Endothelial cell of umbilical vein (primary cell): ENCODE measurements around the gene DNAH6.

Source experiments
- CTCF ChIP-seq, 2 donors: IDR thresholded peaks; 1 replicate in 1 of 2; 2 replicates in 1 of 2; pipeline ENCODE4 v1.5.1; 2011; ENCODE audit warnings: low read length in 2 of 2, mild to moderate bottlenecking in 2 of 2, moderate library complexity in 2 of 2, control low read depth in 1 of 2, inconsistent platforms in 1 of 2, low read depth in 1 of 2; ENCODE audit not compliant: insufficient read depth in 1 of 2; ENCODE audit errors: extremely low read depth in 1 of 2
- EZH2 ChIP-seq: IDR thresholded peaks from 2 replicates; pipeline ENCODE4 v1.6.1; 2012; ENCODE audit warnings: borderline replicate concordance, low read depth, mild to moderate bottlenecking, moderate library complexity, low read length, inconsistent platforms; ENCODE audit not compliant: severe bottlenecking
- FOS ChIP-seq: IDR thresholded peaks from 2 replicates; pipeline ENCODE4 v1.6.1; 2011; ENCODE audit warnings: mild to moderate bottlenecking, low read length, moderate library complexity, borderline replicate concordance; ENCODE audit not compliant: insufficient read depth
- GATA2 ChIP-seq: IDR thresholded peaks from 2 replicates; pipeline ENCODE4 v1.7.0; 2011; ENCODE audit warnings: low read depth, mild to moderate bottlenecking, moderate library complexity, mixed read lengths, low read length; ENCODE audit not compliant: insufficient read length, insufficient read depth
- JUN ChIP-seq: IDR thresholded peaks from 2 replicates; pipeline ENCODE4 v1.6.1; 2011; ENCODE audit warnings: borderline replicate concordance, low read depth; ENCODE audit not compliant: insufficient read length, insufficient read depth
- MAX ChIP-seq: IDR thresholded peaks from 2 replicates; pipeline ENCODE4 v1.6.1; 2011; ENCODE audit not compliant: insufficient read depth, insufficient read length
- MYC ChIP-seq: IDR thresholded peaks from one replicate; pipeline ENCODE4 v1.6.1; 2011; ENCODE audit warnings: mild to moderate bottlenecking, low read depth, low read length
- POLR2A ChIP-seq: IDR thresholded peaks from 2 replicates; pipeline ENCODE4 v1.6.1; 2012; ENCODE audit warnings: low read depth, mild to moderate bottlenecking, control low read depth, low read length
- POLR2AphosphoS5 ChIP-seq: IDR thresholded peaks from 2 replicates; pipeline ENCODE4 v1.6.1; 2012; ENCODE audit warnings: low read depth, mild to moderate bottlenecking, control low read depth, low read length, moderate library complexity; ENCODE audit not compliant: insufficient read depth

DNA sequence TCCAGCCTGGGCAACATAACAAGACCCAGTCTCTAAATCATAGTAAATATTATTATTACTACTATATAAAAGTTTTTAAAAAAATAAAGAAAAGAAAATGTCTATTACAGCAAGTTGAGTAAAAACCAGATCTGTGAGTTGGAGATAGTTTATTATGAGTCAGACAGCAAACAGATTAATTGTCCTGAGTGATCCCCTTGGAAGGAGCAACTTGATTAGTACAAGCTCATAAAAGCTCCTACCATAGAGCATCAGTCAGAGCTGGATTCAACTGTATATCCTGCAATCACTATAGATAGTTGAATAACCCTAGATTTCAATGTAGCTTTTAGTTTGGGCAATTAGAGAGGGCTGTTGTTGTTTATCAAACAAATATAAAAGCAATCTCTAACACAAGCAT, 280.5 kb downstream of the DNAH6 start:
- TF ChIP-seq CTCF (IDR thresholded peaks at IDR 0.05; ENCODE audit: extremely low read depth in 1 of 2, insufficient read depth in 1 of 2, low read depth in 1 of 2, low read length in 2 of 2), result no peak
- no peak for TF ChIP-seq EZH2
- no peak for TF ChIP-seq POLR2AphosphoS5
- TF ChIP-seq POLR2A, result no peak
- TF ChIP-seq GATA2, result no peak
- no peak for TF ChIP-seq MAX
- TF ChIP-seq JUN, result no peak
- TF ChIP-seq MYC, result no peak
- TF ChIP-seq FOS, result no peak
